Right renal pelvis (tissue), 4 donors: Measurements from ENCODE around the gene CFAP20DC. TPM values are rescaled to one million over a fixed set of nuclear protein-coding genes. Genes with fewer than 3 reads are reported as not detected.
A peak's percentile ranks its signal among the peaks of the same experiment; 100 is the strongest.
"Not testable (repeated sequence)": the region's sequence is repeated elsewhere in the genome, so short reads cannot be mapped to it uniquely, and the experiment has no call there.

Experiments used
- DNase-seq, 4 donors: peaks; one replicate each; pipeline ENCODE4 v3.0.0-alpha.2; 2013; ENCODE audit warnings: low read depth in 4 of 4, low spot score in 3 of 4, missing footprints in 1 of 4
- polyA plus RNA-seq, 4 donors: library from polyadenylated mRNA; unstranded; fragments of 120-200 nt; gene quantifications; one replicate each; pipeline ENCODE4 v1.2.1, GENCODE V29; 2013; ENCODE audit not compliant: insufficient read length in 4 of 4

Gene CFAP20DC
- polyA plus RNA-seq, 4 donors = 3.5 to 5.3 (median 4.5) TPM

DNA sequence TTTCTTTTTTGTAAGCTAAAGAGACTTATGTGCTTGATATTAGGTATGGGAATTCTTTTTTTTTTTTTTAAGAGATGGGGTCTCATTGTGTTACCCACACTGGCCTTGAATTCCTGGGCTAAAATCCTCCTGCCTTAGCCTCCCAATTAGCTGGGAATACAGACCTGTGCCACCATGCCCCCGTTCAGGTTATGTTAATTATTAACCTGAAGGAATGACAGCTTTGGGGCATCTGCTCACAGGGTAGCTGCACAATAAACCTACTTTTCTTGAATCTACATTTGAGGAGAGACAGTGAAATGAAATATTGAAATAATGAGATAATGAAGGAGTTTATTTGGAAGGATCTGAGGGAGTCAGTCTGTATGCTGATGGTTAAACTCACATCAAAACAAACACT, 225.0 kb downstream of the CFAP20DC start:
- no peak for DNase-seq

DNA sequence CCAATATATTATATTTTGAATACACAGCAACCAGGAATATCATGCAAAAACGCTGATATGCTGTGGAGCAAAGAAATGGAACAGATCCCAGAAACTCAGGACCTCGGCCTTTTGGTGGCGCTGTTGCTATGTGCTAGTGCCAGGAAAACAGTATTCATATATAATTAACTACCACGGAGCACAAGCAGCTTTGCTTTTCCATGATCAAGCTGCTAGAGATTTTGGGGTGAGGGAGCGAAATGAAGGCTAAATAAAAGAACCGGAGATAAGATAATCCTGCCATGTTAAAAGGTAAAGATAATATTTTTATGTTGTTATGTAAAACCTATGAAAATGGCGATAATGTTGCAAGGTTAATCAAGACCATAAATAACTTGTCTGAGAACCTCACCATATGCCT, 225.5 kb downstream of the CFAP20DC start:
- DNase-seq = peak; percentile 28 to 33 (median 31)

DNA sequence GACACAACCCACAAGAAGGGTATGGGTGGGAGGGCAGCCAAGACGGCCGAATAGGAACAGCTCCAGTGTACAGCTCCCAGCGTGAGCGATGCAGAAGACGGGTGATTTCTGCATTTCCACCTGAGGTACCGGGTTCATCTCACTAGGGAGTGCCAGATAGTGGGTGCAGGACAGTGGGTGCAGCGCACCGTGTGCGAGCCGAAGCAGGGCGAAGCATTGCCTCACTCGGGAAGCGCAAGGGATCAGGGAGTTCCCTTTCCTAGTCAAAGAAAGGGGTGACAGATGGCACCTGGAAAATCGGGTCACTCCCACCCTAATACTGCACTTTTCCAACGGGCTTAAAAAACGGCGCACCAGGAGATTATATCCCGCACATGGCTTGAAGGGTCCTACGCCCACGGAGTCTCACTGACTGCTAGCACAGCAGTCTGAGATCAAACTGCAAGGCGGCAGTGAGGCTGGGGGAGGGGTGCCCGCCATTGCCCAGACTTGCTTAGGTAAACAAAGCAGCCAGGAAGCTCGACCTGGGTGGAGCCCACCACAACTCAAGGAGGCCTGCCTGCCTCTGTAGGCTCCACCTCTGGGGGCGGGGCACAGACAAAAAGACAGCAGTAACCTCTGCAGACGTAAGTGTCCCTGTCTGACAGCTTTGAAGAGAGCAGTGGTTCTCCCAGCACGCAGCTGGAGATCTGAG, 243.1 kb downstream of the CFAP20DC start:
- DNase-seq = not testable (repeated sequence)

DNA sequence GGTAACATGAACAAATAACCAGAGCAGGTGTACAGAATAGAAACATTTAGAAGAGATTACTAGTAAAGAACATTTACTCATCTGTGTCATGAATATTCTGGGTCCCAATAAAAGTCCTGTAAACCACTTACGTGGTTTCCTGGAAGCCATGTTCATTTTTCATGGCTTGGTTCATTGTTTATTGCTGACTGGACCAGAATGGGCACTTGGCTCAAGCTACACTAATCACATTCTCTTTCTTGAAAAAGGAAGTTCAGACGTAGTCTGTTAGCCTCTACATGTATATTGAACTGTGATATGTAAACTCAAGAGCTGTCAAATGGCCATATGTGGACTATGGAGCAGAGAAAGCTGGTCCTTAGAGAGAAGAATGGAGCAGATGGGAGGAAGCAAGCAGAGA, 244.9 kb downstream of the CFAP20DC start:
- no peak for DNase-seq

DNA sequence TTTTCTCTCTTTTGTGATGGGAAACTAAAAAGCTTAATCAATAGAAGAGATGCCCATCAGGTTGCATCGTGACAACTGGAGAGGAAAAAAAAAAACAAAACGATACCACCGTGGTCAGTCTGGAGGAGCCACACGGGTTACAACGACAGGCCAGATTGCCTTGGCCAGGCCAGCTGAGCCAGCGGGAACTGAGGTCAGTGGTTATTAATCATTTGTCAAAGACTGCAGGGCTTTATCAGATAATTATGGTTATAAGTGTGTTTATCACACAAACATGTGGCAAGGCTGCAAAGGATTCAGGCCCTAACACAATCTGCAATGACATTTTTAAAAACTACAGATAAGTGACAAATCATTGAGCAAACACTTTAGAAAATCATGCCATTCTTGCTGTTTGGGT, 248.3 kb downstream of the CFAP20DC start:
- no peak for DNase-seq

DNA sequence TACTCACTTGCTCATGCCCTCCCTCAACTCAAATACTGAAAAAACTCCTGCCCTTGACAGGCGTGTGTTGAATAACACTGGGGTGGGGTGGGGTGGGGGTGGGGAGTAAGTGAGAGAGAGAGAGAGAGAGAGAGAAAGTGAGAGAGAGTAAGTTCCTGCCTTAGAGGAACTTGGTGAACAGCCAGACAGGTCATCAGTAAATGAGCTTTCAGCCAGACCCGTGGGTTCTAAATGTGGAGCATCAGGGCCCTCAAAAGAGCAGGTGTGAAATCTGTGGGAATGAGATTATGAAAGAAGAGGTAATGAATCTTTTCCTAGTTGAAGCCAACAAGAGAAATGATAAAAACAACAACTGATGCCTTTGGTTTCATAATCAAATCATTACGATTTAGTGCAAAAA, 248.9 kb downstream of the CFAP20DC start:
- no peak for DNase-seq

DNA sequence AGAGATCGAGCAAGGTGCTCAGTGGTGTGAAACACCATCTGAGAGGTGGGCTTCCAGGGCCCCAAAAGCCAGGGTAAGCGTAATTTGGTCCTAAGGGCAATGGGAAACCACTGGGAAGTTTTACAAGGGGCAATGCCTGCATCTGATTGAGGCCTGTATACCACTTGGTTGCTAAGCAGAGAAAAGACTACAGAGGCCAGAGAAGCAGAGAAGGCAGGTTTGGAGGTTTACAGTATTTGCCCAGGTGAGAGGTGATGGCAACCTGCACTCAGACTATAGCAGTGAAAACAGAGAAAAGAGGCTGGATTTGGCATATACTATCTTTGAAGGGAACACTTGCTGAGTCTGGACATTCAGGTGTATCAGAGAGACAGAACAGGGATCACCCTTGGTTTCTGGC, 249.8 kb downstream of the CFAP20DC start:
- DNase-seq = no peak

DNA sequence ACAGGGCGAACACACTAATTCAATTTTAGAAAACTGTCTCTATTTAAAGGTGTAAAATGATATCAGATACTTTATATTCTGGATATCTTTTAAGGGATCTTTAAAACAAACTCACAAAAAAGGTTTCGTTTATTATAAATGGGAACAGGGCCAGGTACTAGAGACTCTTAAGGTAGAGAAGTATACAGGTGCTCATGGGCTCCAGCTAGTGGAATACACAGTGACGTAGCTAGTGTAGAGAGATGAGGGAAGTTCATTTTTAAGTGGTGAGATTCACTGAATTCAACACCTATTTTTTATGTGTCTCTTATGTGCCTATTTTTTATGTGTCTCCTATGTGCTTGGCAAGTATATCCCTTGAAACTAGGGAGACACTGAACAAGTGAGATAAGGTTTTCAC, 250.6 kb downstream of the CFAP20DC start:
- DNase-seq = no peak

DNA sequence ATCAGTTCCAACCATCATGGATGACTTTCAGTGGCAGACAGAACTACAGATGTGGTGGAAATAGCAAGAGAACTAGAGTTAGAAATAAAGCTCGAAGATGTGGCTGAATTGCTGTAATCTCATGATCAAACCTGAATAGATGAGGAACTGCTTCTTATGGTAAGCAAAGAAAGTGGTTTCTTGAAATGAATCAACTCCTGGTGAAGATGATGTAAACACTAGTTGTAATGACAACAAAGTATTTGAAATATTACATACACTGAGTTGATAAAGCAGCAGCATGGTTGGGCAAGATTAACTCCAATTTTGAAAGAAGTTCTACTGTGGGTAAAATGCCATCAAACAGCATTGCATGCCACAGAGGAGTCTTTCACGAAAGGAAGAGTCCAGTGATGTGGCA, 251.5 kb downstream of the CFAP20DC start:
- no peak for DNase-seq

DNA sequence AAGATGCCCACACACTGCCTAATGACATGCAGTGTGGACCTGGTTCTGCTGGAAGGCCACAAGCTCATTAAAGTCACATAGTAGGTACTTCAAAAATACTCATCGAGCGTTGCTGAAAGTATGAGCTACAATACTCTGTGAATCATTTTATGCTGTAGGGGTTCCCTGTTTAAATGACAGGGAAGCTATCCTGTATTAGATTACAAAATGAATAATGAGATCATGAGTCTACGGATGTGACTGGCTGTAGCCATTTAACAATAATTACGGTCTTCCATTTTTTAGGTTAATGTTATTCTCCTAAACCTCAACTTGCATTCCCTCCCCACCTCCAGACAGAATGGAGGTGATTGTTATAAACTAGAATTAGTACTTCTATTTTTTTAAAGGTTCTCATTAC, 255.1 kb downstream of the CFAP20DC start:
- no peak for DNase-seq

DNA sequence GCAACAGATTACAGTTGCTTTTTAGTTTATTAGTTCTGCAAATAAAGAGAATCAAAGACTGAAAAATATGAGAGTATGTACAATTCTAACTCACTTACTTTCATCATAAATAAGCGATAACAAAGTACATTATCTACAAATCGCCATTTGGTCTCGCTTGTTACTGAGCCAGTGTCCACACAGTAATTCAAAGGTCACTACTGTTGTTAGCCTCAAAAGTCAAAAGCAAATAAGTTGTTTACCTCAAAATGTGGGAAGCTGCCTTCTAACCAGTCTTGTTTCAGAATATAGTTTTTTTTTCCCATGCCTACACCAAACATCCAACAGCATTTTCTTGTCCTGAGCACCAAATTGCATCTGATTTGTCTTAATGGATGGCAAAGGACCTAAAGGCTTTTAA, 255.9 kb downstream of the CFAP20DC start:
- no peak for DNase-seq

DNA sequence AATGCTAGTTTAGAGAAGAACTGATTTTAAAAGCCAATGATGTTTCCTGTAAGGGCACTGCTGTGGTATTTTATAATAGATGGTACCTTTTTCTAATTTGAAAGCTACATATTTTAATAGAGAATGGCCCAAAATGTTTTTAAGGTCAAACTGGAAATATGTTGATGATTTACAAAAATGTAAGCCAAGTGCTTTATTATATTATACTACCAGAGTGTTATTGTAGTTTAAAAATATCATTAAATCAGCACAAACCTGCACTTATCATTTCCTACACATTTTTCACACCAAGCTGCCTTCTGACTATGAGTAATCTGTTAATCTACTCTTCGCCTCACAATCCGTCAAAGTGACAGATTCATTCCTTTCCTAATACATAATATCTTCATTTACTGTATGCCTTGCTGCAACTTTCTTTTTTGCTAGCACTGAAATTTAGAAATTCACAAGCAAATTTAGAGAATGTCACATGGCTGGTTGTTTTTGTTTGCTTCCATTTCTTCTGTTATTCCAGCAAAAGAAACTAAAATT, 256.8 kb downstream of the CFAP20DC start:
- no peak for DNase-seq

DNA sequence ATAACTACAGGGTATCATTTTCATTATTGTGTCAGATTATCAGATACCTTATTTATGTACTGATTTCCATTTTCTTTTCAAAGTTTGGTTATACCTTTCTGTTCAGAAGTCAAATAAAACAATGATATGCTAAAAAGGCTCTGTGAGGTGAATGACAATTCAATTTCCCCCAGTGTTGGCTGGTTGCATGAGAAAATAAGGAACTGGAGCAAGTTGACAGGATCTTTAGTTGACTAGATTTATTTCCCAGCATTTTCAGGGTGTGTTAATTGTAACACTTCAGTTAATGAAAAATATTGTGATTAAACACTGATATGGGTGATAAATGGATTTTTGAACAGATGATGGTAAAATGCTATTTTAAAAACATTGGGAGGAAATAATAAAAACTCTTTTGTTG, 260.4 kb downstream of the CFAP20DC start:
- DNase-seq = no peak

DNA sequence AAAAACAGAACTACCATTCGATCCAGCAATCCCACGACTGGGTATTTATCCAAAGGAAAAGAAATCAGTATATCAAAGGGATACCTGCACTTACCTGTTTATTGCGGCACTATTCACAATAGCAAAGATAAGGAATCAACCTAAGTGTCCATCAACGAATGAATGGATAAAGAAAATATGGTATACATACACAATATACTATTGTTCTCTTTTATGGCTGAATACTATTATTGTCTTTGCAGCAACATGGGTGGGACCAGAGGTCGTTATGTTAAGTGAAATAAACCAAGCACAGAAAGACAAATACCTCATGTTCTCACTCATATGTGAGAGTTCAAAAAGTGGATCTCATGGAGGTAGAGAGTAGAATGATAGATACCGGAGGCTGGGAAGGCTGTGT, 264.9 kb downstream of the CFAP20DC start:
- DNase-seq = no peak

DNA sequence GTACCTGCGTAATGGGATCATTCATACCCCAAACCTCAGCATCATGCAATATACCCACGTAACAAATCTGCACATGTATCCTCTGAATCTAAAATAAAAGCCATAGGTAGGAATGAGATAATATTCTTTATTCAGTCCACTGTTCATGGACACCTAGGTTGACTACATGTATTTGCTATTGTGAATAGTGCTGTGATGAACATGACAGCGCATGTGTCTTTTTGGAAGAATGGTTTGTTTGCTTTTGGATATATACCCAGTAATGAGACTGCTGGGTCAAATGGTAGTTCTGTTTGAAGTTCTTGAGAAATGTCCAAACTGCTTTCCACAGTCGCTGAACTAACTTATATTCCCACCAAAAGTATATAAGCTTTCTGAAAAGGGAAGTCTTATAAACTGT, 265.4 kb downstream of the CFAP20DC start:
- DNase-seq = no peak

DNA sequence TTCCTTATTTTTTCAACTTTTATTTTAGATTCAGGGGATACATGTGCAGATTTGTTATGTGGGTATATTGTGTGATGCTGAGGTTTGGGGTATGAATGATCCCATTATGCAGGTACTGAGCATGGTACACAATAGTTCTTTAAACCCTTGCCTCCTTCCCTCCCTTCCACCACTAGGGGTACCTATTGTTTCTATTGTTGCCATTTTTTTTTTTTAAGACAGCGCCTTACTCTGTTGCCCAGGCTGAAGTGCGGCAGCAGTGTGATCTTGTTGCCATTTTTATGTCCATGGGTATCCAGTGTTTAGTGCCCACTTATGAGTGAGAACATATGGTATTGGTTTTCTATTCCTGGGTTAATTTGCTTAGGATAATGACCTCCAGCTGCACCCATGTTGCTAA, 266.0 kb downstream of the CFAP20DC start:
- no peak for DNase-seq

DNA sequence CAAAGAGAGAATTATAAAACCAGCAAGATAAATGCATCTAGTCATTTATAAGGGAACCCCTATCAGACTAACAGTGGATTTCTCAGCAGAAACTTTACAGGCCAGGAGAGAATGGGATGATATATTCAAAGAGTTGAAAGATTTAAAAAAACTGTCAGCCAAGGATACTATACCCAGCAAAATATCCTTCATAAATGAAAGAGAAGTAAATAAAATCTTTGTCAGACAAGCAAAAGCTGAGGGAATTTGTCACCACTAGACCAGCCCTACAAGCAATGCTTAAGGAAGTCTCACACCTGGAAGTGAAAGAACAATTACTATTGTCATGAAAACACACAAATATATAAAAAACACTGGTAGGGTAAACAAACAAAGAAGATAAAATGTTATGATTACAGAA, 269.9 kb downstream of the CFAP20DC start:
- no peak for DNase-seq

DNA sequence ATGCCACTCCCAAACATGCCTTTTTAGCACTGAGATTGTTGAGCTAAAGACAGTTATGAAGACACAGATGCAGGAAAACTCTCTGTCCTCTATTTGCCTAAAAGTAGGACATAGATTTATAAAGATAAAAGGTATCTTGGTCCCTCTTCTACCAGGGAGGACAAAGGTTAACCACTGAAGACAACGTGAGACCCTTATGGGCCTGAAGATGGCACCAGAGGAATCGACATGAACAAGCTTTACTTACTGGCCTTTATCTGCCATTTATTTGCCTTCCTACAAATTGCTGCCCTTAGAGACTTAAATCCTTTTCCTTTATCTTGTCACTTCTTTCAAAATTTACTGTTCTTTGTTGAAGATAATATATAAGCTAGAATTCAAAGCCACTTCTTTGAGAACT, 273.6 kb downstream of the CFAP20DC start:
- DNase-seq = no peak

DNA sequence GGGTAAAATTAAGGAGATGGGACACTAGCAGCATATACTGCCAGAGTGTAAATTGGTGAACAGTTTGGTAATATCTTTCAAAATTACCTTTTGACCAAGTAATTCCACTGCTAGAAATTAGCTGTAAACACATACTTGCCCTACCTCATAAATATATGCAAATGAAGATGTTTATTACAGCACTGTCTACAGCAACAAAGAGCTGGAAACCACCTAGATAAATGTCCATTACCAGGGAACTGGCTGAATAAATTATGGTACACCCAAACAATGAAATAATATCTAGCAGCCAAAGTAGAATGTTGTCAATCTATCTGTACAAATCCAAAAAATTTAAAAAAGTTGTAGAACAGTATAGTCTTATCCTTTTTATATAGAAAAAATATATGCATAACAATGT, 277.4 kb downstream of the CFAP20DC start:
- DNase-seq = no peak

DNA sequence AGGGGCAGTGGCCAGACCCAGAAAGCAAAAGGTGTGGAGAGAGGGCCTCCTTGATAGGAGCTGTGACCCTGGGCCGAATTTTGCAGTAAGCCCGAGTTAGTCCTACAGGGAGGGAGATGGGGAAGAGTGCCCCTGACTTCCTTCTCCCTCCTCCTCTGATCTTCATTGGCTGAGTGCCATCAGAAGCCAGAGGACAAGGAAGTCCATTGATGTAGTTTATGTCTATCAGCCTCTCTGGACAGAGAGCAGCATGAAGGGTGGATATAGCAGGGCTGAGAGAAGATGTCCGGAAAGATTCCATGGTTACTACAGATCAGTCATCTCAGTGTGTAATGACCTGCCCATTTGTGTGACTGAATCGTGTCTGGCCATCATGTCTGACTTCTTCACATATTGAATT, 280.8 kb downstream of the CFAP20DC start:
- no peak for DNase-seq

DNA sequence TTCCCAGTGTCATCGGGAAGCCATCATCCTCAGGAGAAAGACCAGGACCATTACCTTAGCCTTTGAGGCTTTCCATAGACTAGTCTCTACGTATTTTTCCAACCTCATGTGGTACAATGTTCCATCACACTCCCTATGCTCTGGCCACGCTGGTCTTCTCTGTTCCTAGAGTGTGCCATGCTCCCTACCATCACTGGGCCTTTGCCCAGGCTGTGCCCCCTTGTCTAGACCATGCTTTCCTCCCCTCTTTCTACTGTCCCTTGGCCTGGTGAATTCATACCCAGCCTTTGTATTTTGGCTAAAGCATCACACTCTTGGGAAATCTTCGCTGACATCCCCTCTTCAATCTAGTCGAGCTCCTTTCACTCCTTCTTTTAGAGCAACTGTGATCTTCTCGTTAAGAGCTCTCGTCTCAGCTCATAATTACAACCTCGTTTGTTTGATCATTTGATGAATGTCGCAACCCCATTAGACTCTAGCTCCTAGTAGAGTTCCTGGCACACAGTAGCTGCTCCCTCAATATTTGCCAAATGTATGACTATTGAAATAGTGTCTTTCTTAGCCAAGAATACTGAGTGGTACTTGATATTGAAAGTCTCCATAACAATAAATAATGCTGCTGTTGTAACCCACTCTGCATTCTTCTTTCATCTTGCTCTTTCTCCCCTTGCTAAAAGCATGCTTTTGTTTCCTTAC, 283.1 kb downstream of the CFAP20DC start:
- no peak for DNase-seq

DNA sequence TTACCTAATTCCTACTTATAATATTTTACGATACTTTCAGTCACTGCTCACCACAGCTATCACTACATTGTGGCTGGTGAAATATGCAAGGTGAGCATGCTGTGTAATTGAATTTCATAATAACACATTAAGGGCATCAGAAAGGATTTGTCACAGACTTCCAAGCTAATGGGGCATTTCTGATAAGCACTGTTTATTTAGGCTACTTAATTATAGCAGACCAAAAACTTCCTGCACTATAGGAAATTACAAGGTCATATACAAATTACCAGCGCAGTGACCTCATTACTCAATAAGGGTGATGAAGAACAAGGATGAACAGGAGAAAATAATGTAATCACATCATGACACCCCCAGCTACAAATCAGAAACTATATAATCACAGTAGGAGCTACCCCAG, 294.7 kb downstream of the CFAP20DC start:
- DNase-seq = no peak
